ENCODE measurements around the gene MAMDC4. TPM values are rescaled to one million over a fixed set of nuclear protein-coding genes. Genes with fewer than 3 reads are reported as not detected.
A peak's percentile ranks its signal among the peaks of the same experiment; 100 is the strongest.
"Not testable (repeated sequence)": the region's sequence is repeated elsewhere in the genome, so short reads cannot be mapped to it uniquely, and the experiment has no call there.

The MAMDC4 gene
- total RNA-seq, 4 donors from 2014 or later: 30.8 to 50.4 (median 41.4) TPM

DNA sequence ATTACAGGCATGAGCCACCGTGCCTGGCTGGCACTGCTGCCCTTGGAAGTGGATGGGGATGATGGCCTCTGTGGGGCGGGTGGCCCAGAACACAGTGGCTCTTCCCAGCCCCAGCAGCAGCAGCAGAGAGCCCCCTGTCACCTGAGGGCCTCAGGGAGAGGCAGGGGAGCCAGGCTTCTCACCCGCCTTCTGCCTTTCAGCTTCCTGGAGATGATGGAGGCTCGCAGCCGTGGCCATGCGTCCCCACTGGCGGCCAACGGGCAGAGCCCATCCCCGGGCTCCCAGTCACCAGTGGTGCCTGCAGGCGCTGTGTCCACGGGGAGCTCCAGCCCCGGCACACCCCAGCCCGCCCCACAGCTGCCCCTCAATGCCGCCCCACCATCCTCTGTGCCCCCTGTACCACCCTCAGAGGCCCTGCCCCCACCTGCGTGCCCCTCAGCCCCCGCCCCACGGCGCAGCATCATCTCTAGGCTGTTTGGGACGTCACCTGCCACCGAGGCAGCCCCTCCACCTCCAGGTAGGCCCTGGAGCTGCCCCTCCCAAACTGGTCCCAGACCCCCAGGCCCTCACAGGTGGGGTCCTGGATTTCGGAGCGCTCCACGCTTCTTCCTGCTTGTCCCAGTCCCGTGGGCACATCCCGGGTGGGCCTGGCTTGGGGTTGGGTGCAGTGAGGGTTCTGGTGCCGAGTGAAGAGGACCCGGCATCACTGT, 14.8 kb upstream of the MAMDC4 start:
- Histone ChIP-seq H3K27ac (no peak overlapping the region), H3K9me3 (no peaks in the 10 kb centered on the region), H3K4me1 (peaks cover 0 to 32% (median 9%) of the 10 kb centered on the region in 4 donors), H3K27me3 (no peaks in the 10 kb centered on the region), H3K36me3 (peaks cover 0 to 47% (median 0%) of the 10 kb centered on the region in 3 donors), H3K4me3 (no peak overlapping the region)
- no peak for DNase-seq
- TF ChIP-seq POLR2A (IDR thresholded peaks at IDR 0.05): no peak
- TF ChIP-seq, protein P1, sequence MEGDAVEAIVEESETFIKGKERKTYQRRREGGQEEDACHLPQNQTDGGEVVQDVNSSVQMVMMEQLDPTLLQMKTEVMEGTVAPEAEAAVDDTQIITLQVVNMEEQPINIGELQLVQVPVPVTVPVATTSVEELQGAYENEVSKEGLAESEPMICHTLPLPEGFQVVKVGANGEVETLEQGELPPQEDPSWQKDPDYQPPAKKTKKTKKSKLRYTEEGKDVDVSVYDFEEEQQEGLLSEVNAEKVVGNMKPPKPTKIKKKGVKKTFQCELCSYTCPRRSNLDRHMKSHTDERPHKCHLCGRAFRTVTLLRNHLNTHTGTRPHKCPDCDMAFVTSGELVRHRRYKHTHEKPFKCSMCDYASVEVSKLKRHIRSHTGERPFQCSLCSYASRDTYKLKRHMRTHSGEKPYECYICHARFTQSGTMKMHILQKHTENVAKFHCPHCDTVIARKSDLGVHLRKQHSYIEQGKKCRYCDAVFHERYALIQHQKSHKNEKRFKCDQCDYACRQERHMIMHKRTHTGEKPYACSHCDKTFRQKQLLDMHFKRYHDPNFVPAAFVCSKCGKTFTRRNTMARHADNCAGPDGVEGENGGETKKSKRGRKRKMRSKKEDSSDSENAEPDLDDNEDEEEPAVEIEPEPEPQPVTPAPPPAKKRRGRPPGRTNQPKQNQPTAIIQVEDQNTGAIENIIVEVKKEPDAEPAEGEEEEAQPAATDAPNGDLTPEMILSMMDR (IDR thresholded peaks at IDR 0.05): no peak

DNA sequence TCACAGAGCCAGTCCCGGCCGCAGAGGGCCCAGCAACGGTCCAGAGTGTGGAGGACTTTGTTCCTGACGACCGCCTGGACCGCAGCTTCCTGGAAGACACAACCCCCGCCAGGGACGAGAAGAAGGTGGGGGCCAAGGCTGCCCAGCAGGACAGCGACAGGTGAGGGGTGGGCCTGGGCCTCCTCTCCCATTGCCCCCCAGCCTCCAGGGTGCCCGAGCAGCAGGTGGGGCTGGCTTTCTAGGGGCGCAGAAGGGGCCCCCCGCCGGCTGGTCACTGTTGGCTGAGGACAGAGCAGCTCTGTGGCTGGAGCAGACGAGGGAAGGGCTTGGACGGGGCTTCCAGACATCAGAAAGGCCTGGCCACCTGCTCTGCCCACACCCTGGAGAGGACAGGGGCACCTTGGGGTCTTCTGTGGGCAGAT, 14.3 kb upstream of the MAMDC4 start:
- H3K27me3 ChIP-seq, H3K4me3 ChIP-seq, H3K27ac ChIP-seq, DNase-seq, H3K9me3 ChIP-seq: not testable (repeated sequence)
- H3K36me3 ChIP-seq: peaks cover 0 to 42% (median 0%) of the 10 kb centered on the region in 3 donors
- peaks cover under 1 to 38% (median 11%) of the 10 kb centered on the region in 4 donors for H3K4me1 ChIP-seq

DNA sequence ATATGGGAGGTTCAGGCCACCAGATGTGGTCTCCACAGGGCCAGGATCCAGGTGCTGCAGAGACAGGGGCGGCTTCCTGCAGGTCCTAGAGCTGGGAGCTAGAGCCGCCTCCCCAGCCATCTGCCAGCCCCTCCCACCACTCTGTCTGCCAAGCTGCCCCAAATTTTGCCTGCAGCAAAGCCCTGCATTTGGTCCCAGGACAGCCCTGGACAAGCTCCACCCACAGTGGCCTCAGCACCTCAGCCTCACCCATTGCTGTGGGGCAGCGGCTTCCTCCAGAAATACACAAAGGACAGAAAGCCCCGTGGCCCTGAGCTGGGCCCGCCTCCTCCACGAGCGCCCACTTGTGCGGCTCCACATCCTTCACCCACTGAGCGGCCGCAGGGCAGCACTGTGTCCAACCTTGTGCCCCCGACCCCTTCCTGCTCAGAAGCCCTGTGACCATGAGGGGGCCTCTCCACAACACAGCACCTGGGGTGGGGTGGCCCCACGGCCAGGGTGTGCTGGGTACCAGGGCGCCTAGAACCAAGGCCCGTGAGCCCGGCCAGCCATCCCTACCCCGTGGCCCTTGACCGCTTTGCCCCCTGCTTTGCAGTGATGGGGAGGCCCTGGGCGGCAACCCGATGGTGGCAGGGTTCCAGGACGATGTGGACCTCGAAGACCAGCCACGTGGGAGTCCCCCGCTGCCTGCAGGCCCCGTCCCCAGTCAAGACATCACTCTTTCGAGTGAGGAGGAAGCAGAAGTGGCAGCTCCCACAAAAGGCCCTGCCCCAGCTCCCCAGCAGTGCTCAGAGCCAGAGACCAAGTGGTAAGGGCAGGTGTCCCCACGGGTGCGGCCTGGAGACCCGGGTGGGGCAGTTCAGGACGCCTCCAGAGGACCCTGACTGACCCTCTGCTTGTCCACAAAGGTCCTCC, 13.6 kb upstream of the MAMDC4 start:
- H3K27me3 ChIP-seq: no peaks in the 10 kb centered on the region
- peaks cover 8 to 45% (median 17%) of the 10 kb centered on the region in 4 donors for H3K4me1 ChIP-seq
- H3K27ac ChIP-seq: no peak overlapping the region
- TF ChIP-seq POLR2A (IDR thresholded peaks at IDR 0.05): no peak
- TF ChIP-seq, protein P1 (IDR thresholded peaks at IDR 0.05): no peak
- DNase-seq: no peak
- H3K4me3 ChIP-seq: no peak overlapping the region
- no peaks in the 10 kb centered on the region for H3K9me3 ChIP-seq
- H3K36me3 ChIP-seq: peaks cover 0 to 42% (median 0%) of the 10 kb centered on the region in 3 donors

DNA sequence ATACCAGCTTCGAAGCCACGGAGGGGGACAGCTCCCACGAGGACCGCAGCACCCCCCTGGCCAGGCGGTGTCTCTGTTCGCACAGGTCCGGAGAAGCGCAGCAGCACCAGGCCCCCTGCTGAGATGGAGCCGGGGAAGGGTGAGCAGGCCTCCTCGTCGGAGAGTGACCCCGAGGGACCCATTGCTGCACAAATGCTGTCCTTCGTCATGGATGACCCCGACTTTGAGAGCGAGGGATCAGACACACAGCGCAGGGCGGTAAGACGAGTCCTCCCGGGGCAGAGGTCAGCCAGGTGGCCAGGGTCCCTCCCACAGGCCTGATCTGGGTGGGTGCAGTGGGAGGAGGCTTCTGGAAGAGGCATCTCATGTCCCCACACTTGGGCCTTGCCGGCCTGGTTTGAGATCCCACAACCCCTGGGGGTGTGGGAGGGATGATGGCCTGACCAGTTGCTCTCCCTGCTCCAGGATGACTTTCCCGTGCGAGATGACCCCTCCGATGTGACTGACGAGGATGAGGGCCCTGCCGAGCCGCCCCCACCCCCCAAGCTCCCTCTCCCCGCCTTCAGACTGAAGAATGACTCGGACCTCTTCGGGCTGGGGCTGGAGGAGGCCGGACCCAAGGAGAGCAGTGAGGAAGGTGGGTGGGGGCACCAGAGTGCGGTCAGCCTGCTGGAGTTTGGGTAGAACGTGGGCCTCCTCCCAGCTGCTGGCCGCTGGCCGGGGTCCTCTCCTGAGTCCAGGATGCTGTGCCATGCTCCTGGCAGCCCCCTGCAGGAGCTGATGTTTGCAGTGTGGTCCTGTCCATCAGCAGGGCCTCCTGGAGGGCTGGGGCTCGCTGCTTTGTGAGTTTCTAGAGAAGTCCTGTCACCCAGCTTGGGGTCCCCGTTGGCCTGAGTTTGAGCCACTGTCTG, 12.7 kb upstream of the MAMDC4 start:
- no peaks in the 10 kb centered on the region for H3K27me3 ChIP-seq

DNA sequence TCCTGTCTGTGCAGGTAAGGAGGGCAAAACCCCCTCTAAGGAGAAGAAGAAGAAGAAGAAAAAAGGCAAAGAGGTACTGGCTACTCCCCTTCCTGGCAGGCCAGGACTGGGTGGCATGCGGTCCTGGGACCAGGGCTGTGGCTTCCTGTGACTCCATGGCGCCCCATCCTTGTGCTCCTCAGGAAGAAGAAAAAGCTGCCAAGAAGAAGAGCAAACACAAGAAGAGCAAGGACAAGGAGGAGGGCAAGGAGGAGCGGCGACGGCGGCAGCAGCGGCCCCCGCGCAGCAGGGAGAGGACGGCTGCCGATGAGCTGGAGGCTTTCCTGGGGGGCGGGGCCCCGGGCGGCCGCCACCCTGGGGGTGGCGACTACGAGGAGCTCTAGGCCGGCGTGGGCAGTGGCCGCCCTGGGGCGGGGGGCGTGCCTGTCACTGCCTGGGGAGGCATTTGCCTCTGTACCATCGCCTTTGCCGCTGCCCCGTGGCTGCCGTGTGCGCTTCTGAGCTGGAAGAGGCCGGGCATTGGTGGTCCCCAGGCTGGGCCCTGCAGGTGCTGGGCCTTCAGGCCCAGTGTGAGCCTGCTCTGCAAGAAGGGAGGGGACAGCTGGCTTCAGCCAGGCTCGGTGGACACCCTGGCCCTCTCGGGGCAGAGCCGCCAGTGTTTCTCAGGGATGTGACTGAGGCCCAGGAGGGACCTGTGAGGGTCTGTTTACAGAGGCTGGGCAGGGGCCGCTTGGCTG, 11.8 kb upstream of the MAMDC4 start:
- no peak for TF ChIP-seq POLR2A (IDR thresholded peaks at IDR 0.05)
- TF ChIP-seq, protein P1 (IDR thresholded peaks at IDR 0.05): no peak
- peaks cover 14 to 54% (median 23%) of the 10 kb centered on the region in 4 donors for H3K4me1 ChIP-seq
- DNase-seq: peak in 1 of 3 donors; percentile 79
- H3K27ac ChIP-seq: peak overlapping the region in 3 of 4 donors; percentile 57 to 95 (median 92)
- peaks cover 0 to 42% (median 0%) of the 10 kb centered on the region in 3 donors for H3K36me3 ChIP-seq
- peaks cover 0 to 4% of the 10 kb centered on the region in 2 donors for H3K27me3 ChIP-seq
- H3K9me3 ChIP-seq: no peaks in the 10 kb centered on the region
- peak overlapping the region in 1 of 4 donors; percentile 15 for H3K4me3 ChIP-seq

More for the DNA sequence above, 12.7 kb upstream of the MAMDC4 start:
- Histone ChIP-seq H3K36me3 (peaks cover 0 to 42% (median 0%) of the 10 kb centered on the region in 3 donors), H3K27ac (peak overlapping the region in 2 of 4 donors; percentile 92 to 95), H3K9me3 (no peaks in the 10 kb centered on the region), H3K4me1 (peaks cover 14 to 54% (median 23%) of the 10 kb centered on the region in 4 donors), H3K4me3 (no peak overlapping the region)
- DNase-seq: no peak
- TF ChIP-seq, protein P1 (IDR thresholded peaks at IDR 0.05): no peak
- TF ChIP-seq POLR2A (IDR thresholded peaks at IDR 0.05): no peak
